ENCODE measurements around the gene GRK1.
"Not testable (repeated sequence)": the region's sequence is repeated elsewhere in the genome, so short reads cannot be mapped to it uniquely, and the experiment has no call there.

The GRK1 gene

GRCh38 chr13:113743366-113744195 is 76.6 kb downstream of the GRK1 start:
- no peak for DNase-seq (ENCODE audit: low read depth, low spot score)

DNA sequence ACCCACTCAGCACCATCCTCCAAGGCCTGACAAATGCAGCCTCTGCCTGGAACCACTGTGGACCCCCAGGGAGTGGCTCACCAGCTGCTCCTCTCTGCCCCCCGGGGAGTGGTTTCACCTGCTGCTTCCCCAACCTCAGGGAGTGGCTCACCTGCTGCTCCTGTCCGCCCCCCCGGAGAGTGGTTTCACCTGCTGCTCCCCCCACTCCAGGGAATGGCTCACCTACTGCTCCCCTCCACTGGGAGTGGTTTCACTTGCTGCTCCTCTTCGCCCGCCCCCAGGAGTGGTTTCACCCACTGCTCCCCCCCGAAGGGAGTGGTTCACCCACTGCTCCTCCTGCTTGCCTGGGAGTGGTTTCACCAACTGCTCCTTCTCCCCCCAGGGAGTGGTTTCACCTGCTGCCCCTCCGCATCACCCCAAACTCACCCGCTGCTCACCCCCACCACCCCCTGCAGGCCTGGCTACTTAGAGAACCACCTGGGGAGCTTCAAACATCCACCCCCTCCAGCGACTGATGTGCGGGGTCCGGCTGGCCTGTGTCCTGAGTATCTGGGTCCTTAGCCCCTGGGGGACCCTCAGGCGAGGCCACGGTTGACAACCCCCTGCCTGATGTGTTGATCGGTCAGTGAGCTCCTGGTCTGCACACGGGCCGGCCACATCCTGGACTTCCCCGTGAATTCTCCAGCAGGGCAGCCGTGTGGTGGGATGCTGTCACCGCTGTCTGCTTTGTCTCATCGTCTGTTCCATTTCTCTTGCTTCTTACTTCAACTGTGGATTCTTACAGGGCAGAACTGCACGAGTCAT is 77.4 kb downstream of the GRK1 start:
- DNase-seq (ENCODE audit: low read depth, low spot score) = no peak

- DNase-seq (ENCODE audit: low read depth, low spot score) = no peak
These were observed 78.0 kb downstream of the GRK1 start for GRCh38 chr13:113745059-113745458.

- DNase-seq (ENCODE audit: low read depth, low spot score) = not testable (repeated sequence)
These were observed 78.6 kb downstream of the GRK1 start for GRCh38 chr13:113745500-113746142.

GRCh38 chr13:113746143-113746525 is 79.1 kb downstream of the GRK1 start:
- DNase-seq (ENCODE audit: low read depth, low spot score) = no peak

GRCh38 chr13:113746671-113747070 is 79.7 kb downstream of the GRK1 start:
- DNase-seq (ENCODE audit: low read depth, low spot score) = no peak

DNA sequence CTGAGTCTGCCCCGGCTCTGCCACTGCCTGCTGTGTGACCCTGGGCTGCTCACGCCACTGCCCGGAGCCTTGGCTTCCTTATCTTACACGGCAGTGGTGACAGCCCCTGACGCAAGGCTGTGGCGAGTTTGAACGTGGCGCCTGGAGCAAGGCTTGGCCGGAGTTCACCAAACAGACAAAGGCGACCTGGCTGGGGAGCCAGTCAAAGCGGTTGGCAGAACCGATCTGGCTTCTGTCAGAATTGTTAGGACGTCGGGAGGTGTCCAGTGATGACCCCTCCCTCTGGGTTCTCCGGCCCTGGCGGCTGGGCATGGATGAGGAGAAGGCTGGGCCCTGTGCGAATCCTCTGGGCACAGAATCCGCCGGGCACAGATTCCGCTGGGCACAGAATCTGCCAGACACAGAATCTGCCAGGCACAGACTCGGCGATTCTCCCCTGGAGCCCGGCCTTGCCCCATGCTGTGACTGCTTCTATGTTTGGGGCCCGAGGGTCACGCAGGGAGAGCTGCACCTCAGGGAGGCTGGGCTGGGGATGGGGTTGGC is 80.3 kb downstream of the GRK1 start:
- no peak for DNase-seq (ENCODE audit: low read depth, low spot score)

DNA sequence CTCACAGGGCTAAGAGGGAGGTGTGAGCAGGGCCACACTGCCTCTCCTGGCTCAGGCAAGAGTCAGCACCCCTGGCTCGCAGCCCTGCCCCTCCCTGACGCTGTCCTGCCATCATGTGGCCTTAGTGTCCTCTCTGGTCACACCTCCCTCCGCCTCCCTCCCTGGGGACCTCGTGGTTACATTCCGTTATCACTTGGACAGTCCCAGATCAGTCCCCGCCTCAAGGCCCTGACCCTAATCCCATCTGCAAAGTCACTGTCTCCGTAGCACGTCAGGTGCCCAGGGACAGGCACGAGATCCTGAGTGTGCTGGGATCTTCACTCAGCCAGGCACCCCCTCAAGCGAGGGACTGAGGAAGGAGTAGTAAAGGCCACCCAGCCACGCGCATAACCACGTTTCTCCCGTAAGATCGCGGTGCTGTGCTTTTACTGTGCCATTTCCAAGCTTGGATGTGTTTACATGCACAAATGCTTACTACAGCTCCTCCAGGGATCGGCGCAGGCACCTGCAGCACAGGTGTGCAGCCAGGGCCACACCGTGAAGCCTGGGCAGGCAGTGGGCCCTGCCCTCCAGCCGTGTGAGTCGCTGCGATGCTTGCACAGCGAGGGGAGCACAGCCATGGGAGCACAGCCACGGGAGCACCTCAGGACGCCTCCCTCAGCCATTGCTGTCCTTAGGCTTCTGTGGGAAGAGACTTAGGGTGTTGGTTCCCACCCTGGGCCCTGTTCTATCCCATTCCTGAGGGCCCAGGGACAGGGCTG is 81.3 kb downstream of the GRK1 start:
- DNase-seq (ENCODE audit: low read depth, low spot score) = no peak

DNA sequence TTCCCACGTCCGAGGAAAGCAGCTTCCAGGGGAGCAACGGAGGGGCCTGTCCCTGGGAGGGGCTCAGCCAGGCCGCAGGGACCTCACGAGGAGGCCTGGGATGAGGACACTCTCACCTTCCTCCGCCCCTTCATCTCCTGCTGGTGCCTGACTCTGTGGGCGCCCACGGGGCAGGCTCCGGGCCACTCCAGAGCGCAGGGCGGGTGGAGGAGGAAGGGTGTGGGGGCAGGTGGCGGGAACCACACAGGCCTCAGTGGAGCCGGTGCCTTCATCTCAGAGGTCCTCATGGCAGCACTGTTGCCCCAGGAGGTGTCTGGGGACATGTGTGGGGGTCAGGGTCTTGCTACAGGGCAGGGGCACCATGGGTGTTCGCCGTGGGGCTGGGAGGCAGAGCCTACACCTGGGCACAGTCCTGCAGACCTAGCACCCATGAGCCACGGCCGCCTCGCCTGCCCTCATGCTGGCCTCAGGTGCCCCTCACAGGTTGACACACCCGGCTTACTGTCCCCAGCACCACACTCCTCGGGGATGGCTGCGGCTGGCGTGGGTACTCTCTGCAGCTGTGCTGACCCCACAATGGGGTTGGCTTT is 81.9 kb downstream of the GRK1 start:
- no peak for DNase-seq (ENCODE audit: low read depth, low spot score)

- DNase-seq (ENCODE audit: low read depth, low spot score) = no peak
These were observed 82.5 kb downstream of the GRK1 start for GRCh38 chr13:113749507-113749906.

DNA sequence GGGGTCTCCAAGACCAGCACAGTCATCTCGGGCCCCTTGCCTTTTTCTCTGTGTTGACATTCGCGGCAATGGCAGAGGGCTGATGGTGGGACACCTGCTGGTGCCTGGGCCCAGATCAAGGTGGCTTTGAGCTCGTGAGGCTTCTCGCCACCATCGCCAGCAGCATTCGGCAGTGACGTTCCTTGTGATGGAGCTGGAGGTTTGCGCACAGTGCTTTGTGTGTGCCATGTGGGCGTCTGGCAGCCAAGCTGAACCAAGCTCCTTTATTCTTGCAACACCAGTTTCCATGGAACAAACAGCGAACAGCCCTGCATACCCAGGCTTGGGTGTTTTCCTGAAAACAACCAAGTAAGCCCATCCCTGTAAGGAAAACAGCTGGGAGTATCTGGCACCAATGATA is 82.9 kb downstream of the GRK1 start:
- no peak for DNase-seq (ENCODE audit: low read depth, low spot score)

GRCh38 chr13:113750554-113751399 is 83.8 kb downstream of the GRK1 start:
- DNase-seq (ENCODE audit: low read depth, low spot score) = no peak

GRCh38 chr13:113751491-113751890 is 84.5 kb downstream of the GRK1 start:
- DNase-seq (ENCODE audit: low read depth, low spot score) = no peak

DNA sequence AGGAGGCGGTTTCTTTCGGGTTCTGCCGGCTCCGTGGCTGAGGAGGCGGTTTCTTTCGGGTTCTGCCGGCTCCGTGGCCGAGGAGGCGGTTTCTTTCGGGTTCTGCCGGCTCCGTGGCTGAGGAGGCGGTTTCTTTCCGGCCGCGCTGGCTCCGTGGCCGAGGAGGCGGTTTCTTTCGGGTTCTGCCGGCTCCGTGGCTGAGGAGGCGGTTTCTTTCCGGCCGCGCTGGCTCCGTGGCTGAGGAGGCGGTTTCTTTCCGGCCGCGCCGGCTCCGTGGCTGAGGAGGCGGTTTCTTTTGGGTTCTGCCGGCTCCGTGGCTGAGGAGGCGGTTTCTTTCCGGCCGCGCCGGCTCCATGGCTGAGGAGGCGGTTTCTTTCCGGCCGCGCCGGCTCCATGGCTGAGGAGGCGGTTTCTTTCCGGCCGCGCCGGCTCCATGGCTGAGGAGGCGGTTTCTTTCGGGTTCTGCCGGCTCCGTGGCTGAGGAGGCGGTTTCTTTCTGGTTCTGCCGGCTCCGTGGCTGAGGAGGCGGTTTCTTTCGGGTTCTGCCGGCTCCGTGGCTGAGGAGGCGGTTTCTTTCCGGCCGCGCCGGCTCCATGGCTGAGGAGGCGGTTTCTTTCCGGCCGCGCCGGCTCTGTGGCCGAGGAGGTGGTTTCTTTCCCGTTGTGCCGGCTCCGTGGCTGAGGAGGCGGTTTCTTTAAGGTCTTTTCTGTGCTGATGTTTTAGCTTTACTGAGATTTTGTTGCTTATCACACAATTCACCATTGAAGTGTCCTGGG is 85.4 kb downstream of the GRK1 start:
- not testable (repeated sequence) for DNase-seq (ENCODE audit: low read depth, low spot score)

DNA sequence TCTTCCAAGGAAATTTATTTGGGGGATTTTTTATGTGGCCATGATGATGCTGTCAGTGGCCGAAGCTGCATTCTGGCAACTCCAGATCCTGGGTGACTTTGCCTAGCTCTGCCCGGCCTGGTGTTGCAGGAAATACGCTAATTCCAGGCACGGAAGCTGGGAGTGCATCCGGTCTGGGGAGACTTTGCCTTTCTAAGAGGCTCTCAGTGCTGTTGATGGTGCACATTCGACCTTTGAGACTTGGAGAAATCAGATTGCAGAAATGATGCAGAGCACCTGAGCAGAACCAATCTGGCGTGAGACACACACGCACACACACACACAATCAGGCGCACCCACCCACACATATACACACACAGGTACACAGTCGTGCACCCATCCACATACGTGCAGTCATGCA is 86.2 kb downstream of the GRK1 start:
- no peak for DNase-seq (ENCODE audit: low read depth, low spot score)

GRCh38 chr13:113754242-113754641 is 87.2 kb downstream of the GRK1 start:
- no peak for DNase-seq (ENCODE audit: low read depth, low spot score)

DNA sequence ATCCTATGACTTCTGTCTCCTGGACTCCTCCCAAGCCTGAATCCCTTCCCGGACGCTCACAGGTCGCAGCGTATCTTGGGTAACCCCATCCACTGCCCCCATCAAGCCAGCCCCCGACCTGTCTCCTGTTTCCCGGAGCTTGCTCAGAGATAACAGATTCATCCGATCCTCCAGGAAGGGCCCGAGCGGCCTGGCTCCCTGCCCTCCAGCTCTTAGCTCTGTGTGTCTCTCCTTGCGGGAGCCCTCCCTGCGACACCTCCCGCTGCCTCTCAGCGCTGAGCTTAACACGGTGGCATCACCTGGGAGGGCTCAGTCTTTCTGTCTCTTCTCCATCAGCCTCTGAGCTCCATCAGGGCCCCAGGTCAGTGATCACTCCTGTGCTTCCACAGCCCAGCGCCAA is 87.7 kb downstream of the GRK1 start:
- DNase-seq (ENCODE audit: low read depth, low spot score) = no peak

DNA sequence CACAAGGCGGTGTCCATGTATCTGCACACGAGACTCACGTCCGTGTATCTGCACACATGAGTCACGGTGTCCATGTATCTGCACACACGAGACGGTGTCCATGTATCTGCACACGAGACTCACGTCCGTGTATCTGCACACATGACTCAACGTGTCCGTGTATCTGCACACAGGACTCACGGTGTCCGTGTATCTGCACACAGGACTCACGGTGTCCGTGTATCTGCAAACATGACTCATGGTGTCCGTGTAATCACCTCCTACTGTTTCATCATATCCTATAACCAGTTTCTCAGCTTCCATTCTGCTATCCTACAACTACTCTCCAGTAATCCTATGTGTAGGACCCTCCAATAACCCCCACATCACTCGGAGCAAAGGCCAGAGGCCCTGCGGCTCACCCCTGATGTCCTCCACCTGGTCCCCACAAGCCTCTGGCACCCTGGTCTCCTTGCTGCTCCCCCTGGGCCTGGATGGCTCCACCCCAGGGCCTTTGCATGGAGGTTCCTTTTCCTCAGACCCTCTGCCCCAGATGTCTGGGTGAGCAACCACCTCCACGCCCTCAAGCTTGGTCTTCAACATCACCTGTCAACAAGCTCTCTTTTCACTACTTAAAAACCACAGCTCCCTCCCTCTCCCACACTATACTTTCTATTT is 89.5 kb downstream of the GRK1 start:
- DNase-seq (ENCODE audit: low read depth, low spot score) = no peak
